ENCODE data around the gene CRHR1.
A peak's percentile ranks its signal among the peaks of the same experiment; 100 is the strongest.

CRHR1 gene

GRCh38 chr17:45867702-45868101 is 83.6 kb downstream of the CRHR1 start:
- no peak for DNase-seq (ENCODE audit: low spot score)

GRCh38 chr17:45868276-45868675 is 84.2 kb downstream of the CRHR1 start:
- DNase-seq (ENCODE audit: low spot score): no peak

- DNase-seq (ENCODE audit: low spot score): no peak
These were observed 85.7 kb downstream of the CRHR1 start for GRCh38 chr17:45869676-45870341.

- no peak for DNase-seq (ENCODE audit: low spot score)
These were observed 86.3 kb downstream of the CRHR1 start for GRCh38 chr17:45870342-45870974.

GRCh38 chr17:45871718-45872117 is 87.6 kb downstream of the CRHR1 start:
- no peak for DNase-seq (ENCODE audit: low spot score)

GRCh38 chr17:45873728-45874127 is 89.6 kb downstream of the CRHR1 start:
- DNase-seq (ENCODE audit: low spot score): no peak

GRCh38 chr17:45874151-45874550 is 90.0 kb downstream of the CRHR1 start:
- no peak for DNase-seq (ENCODE audit: low spot score)

GRCh38 chr17:45876539-45876938 is 92.4 kb downstream of the CRHR1 start:
- DNase-seq (ENCODE audit: low spot score): no peak

GRCh38 chr17:45877467-45877866 is 93.3 kb downstream of the CRHR1 start:
- DNase-seq (ENCODE audit: low spot score): no peak

GRCh38 chr17:45883063-45883462 is 98.9 kb downstream of the CRHR1 start:
- peak; percentile 69 for DNase-seq (ENCODE audit: low spot score)
